Mammary epithelial cell (primary cell): ENCODE data around the gene CACNA1E.

Source experiments
- CTCF ChIP-seq, 2 donors: IDR thresholded peaks in 1 of 2; conservative IDR thresholded peaks in 1 of 2; 2 replicates each; pipeline ENCODE4 v1.5.1; 2011 to 2012; ENCODE audit warnings: inconsistent platforms in 2 of 2, low read length in 2 of 2, mild to moderate bottlenecking in 2 of 2, control low read depth in 1 of 2, low read depth in 1 of 2; ENCODE audit not compliant: insufficient read depth in 1 of 2; ENCODE audit errors: extremely low read depth in 1 of 2
- EZH2 ChIP-seq: IDR thresholded peaks from 2 replicates; pipeline ENCODE4 v1.6.1; 2012; ENCODE audit warnings: low read length, inconsistent platforms, borderline replicate concordance

GRCh38 chr1:181804989-181805388 lies 321.7 kb downstream of the CACNA1E start:
- no peak for TF ChIP-seq CTCF (conservative IDR thresholded peaks at IDR 0.05 in 1 of 2, IDR thresholded peaks at IDR 0.05 in 1 of 2; ENCODE audit: extremely low read depth in 1 of 2, insufficient read depth in 1 of 2, low read depth in 1 of 2, low read length in 2 of 2)
- TF ChIP-seq EZH2, result no peak
